A549 (cell line): Measurements from ENCODE around the gene NOL3.

Experiments used
- CTCF ChIP-seq: fragments of >200 bp; sonication (Bioruptor Twin); formaldehyde crosslinking; IDR thresholded peaks from 3 replicates; pipeline ENCODE4 v1.5.1; 2016
- EP300 ChIP-seq, 2 experiments: fragments of >200 bp; sonication (Bioruptor Twin); formaldehyde crosslinking; IDR thresholded peaks; 2 replicates in 1 of 2; 3 replicates in 1 of 2; pipeline ENCODE4 v1.6.1; 2016 to 2017
- KDM5A ChIP-seq: fragments of 200-600 bp; sonication (generic); IDR thresholded peaks from 2 replicates; pipeline ENCODE4 v1.6.1; 2016; ENCODE audit warnings: antibody characterized with exemption, mild to moderate bottlenecking
- MAFK ChIP-seq: fragments of 450-650 bp; IDR thresholded peaks from 2 replicates; pipeline ENCODE4 v1.6.1; 2014; ENCODE audit not compliant: partially characterized antibody
- MAX ChIP-seq: IDR thresholded peaks from 2 replicates; pipeline ENCODE4 v1.6.1; 2012
- POLR2A ChIP-seq: IDR thresholded peaks from 2 replicates; pipeline ENCODE4 v1.6.1; 2012; ENCODE audit warnings: mild to moderate bottlenecking, low read length
- RCOR1 ChIP-seq: fragments of 150-350 bp; IDR thresholded peaks from 2 replicates; pipeline ENCODE4 v1.6.1; 2014; ENCODE audit warnings: antibody characterized with exemption, low read length, low read depth

GRCh38 chr16:67204076-67204475 is 33.7 kb downstream of the NOL3 start:
- TF ChIP-seq MAFK (no peak), MAX (no peak), CTCF (no peak), EP300 (IDR thresholded peaks at IDR 0.05) (no peak), RCOR1 (no peak), POLR2A (no peak), KDM5A (no peak)
